OCI-LY7 (cell line): Measurements from ENCODE around the gene C5orf58. TPM values are rescaled to one million over a fixed set of nuclear protein-coding genes. Genes with fewer than 3 reads are reported as not detected.

Source experiments
- BruUV-seq: library from RNA; stranded (reverse); fragments of 400-500 nt; replicated peaks from 2 replicates; lab custom pipeline; 2021; lab: Mats Ljungman, UMichigan
- CTCF ChIA-PET: fragments of 300-600 bp; sonication (Branson Sonifier 250); formaldehyde crosslinking; loops from one replicate; lab custom pipeline; 2022; ENCODE audit warnings: antibody characterized with exemption; ENCODE audit not compliant: unreplicated experiment; lab: Charles Lee
- POLR2A ChIA-PET: fragments of 300-600 bp; sonication (Branson Sonifier 250); formaldehyde crosslinking; loops from one replicate; lab custom pipeline; 2022; ENCODE audit warnings: antibody characterized with exemption; lab: Charles Lee
- DNase-seq: peaks from one replicate; pipeline ENCODE4 v3.0.0-alpha.2; 2015; ENCODE audit warnings: low spot score
- H2AFZ ChIP-seq: fragments of 200-600 bp; sonication (generic), shearing (Covaris generic); 2 replicates; pipeline ENCODE4 v1.6.1; 2014; ENCODE audit warnings: mild to moderate bottlenecking, antibody characterized with exemption, low read length, moderate library complexity
- H3K27ac ChIP-seq: fragments of 200-600 bp; sonication (generic); 2 replicates; pipeline ENCODE4 v1.5.1; 2014; ENCODE audit warnings: mixed run types, low read depth, mild to moderate bottlenecking, moderate library complexity, low read length, inconsistent platforms; ENCODE audit not compliant: poor library complexity, severe bottlenecking
- H3K36me3 ChIP-seq: fragments of 200-600 bp; sonication (generic); 2 replicates; pipeline ENCODE4 v1.6.1; 2014; ENCODE audit warnings: mild to moderate bottlenecking, antibody characterized with exemption, low read length, moderate library complexity, mixed read lengths; ENCODE audit not compliant: insufficient read depth
- H3K4me1 ChIP-seq: fragments of 200-600 bp; sonication (generic); 2 replicates; pipeline ENCODE4 v1.5.1; 2014; ENCODE audit warnings: mild to moderate bottlenecking, low read length; ENCODE audit not compliant: insufficient read depth, poor library complexity, severe bottlenecking
- H3K4me2 ChIP-seq: fragments of 200-600 bp; sonication (generic); 2 replicates; pipeline ENCODE4 v1.6.1; 2014; ENCODE audit warnings: mild to moderate bottlenecking, low read length
- H3K4me3 ChIP-seq: fragments of 200-600 bp; sonication (generic); 2 replicates; pipeline ENCODE4 v1.5.1; 2014; ENCODE audit warnings: mild to moderate bottlenecking, low read depth, low read length; ENCODE audit not compliant: poor library complexity, severe bottlenecking
- H3K79me2 ChIP-seq: fragments of 200-600 bp; sonication (generic); 2 replicates; pipeline ENCODE4 v1.6.1; 2016; ENCODE audit warnings: low read depth, mild to moderate bottlenecking, low read length, moderate library complexity, mixed read lengths; ENCODE audit not compliant: insufficient read depth
- H3K9me2 ChIP-seq: fragments of 200-600 bp; sonication (generic); 2 replicates; pipeline ENCODE4 v1.6.1; 2016; ENCODE audit warnings: mild to moderate bottlenecking, low read length, mixed read lengths; ENCODE audit not compliant: insufficient read depth
- H3K9me3 ChIP-seq: fragments of 200-600 bp; sonication (generic); 2 replicates; pipeline ENCODE4 v1.6.1; 2014; ENCODE audit warnings: mild to moderate bottlenecking, mixed run types, low read length, mixed read lengths
- H4K20me1 ChIP-seq: fragments of 200-600 bp; sonication (generic); 2 replicates; pipeline ENCODE4 v1.6.1; 2014; ENCODE audit warnings: mild to moderate bottlenecking, antibody characterized with exemption, low read length, moderate library complexity, mixed read lengths; ENCODE audit not compliant: insufficient read depth
- CTCF ChIP-seq: fragments of 200-600 bp; sonication (generic); conservative IDR thresholded peaks from 2 replicates; pipeline ENCODE4 v1.5.1; 2014; ENCODE audit warnings: mild to moderate bottlenecking, antibody characterized with exemption, low read length, moderate library complexity, mixed read lengths
- EZH2phosphoT487 ChIP-seq: fragments of 200-600 bp; sonication (generic); IDR thresholded peaks from 2 replicates; pipeline ENCODE4 v1.6.1; 2018; ENCODE audit warnings: low read depth, borderline replicate concordance, mild to moderate bottlenecking, mixed run types, antibody characterized with exemption, low read length, moderate library complexity, mixed read lengths
- intact Hi-C: fragments of 100-400 bp; cut with micrococcal nuclease; formaldehyde crosslinking; loops from one replicate; pipeline ENCODE4 v1.10.0; 2022; ENCODE audit not compliant: unreplicated experiment
- total RNA-seq, 2 experiments: library from RNA; depleted of rRNA in 1 of 2; stranded (reverse); fragments of >200 nt in 1 of 2; shearing (Covaris generic) in 1 of 2; gene quantifications; 2 replicates each; pipeline ENCODE4 v1.2.3, GENCODE V29; 2014 to 2022

C5orf58 gene
- total RNA-seq, 2 experiments from 2014 or later = not detected

GRCh38 chr5:170233358-170233892 lies 640 bp downstream of the C5orf58 start:
- TF ChIP-seq EZH2phosphoT487 (no peak), CTCF (no peak)
- intact Hi-C loops = no loop called here
- BruUV-seq = no TSS peak
- H3K79me2 ChIP-seq = no peaks in the 10 kb centered on the region
- ChIA-PET POLR2A (no interaction called here), CTCF (no interaction called here)
- H3K9me3 ChIP-seq = no peaks in the 10 kb centered on the region
- H3K4me2 ChIP-seq = no peak overlapping the region
- no peak overlapping the region for H3K4me3 ChIP-seq
- H3K9me2 ChIP-seq = no peaks in the 10 kb centered on the region
- no peaks in the 10 kb centered on the region for H3K4me1 ChIP-seq
- H3K27ac ChIP-seq = no peak overlapping the region
- no peak overlapping the region for H2AFZ ChIP-seq
- no peaks in the 10 kb centered on the region for H3K36me3 ChIP-seq
- DNase-seq = no peak
- no peaks in the 10 kb centered on the region for H4K20me1 ChIP-seq

- H3K9me2 ChIP-seq = no peaks in the 10 kb centered on the region
- ChIA-PET CTCF (no interaction called here), POLR2A (interaction anchor here (1.1 kb wide), 1 partner anchor 63 kb away, joined by 6 read pairs; no protein-coding TSS in a partner anchor)
- no peak for DNase-seq
- H3K9me3 ChIP-seq = no peaks in the 10 kb centered on the region
- H3K27ac ChIP-seq = no peak overlapping the region
- H4K20me1 ChIP-seq = no peaks in the 10 kb centered on the region
- TF ChIP-seq EZH2phosphoT487 (no peak), CTCF (no peak)
- no TSS peak for BruUV-seq
- no peak overlapping the region for H2AFZ ChIP-seq
- no peaks in the 10 kb centered on the region for H3K36me3 ChIP-seq
- H3K4me1 ChIP-seq = no peaks in the 10 kb centered on the region
- no peak overlapping the region for H3K4me3 ChIP-seq
- no peaks in the 10 kb centered on the region for H3K79me2 ChIP-seq
- H3K4me2 ChIP-seq = no peak overlapping the region
- intact Hi-C loops = no loop called here
Measured at GRCh38 chr5:170235876-170236864, 3.4 kb downstream of the C5orf58 start.
